Stimulated activated CD4-positive, alpha-beta T cell treated with anti-CD3 and anti-CD28 coated beads, TNF-alpha, amount 100 ng/mL, for 48 hours (primary cell): ENCODE measurements around the gene C1orf105.
A peak's percentile ranks its signal among the peaks of the same experiment; 100 is the strongest.

ENCODE experiments used
- DNase-seq, 3 donors: peaks; one replicate each; pipeline ENCODE4 v3.0.0-alpha.2; 2020; ENCODE audit warnings: low read depth in 3 of 3

Gene C1orf105

GRCh38 chr1:172397221-172397620 lies 23.3 kb upstream of the C1orf105 start:
- DNase-seq: no peak

- DNase-seq: no peak
Measured at GRCh38 chr1:172397633-172398032, 22.9 kb upstream of the C1orf105 start.

GRCh38 chr1:172398193-172398592 lies 22.3 kb upstream of the C1orf105 start:
- DNase-seq: no peak

GRCh38 chr1:172398970-172399755 lies 21.3 kb upstream of the C1orf105 start:
- peak in 1 of 3 donors; percentile 3 for DNase-seq

GRCh38 chr1:172399756-172400721 lies 20.4 kb upstream of the C1orf105 start:
- no peak for DNase-seq

GRCh38 chr1:172400722-172401105 lies 19.8 kb upstream of the C1orf105 start:
- no peak for DNase-seq

GRCh38 chr1:172401477-172401876 lies 19.0 kb upstream of the C1orf105 start:
- DNase-seq: no peak

GRCh38 chr1:172401892-172402291 lies 18.6 kb upstream of the C1orf105 start:
- no peak for DNase-seq

GRCh38 chr1:172402878-172403569 lies 17.5 kb upstream of the C1orf105 start:
- no peak for DNase-seq

GRCh38 chr1:172404121-172404520 lies 16.4 kb upstream of the C1orf105 start:
- DNase-seq: no peak

GRCh38 chr1:172405912-172406311 lies 14.6 kb upstream of the C1orf105 start:
- DNase-seq: no peak

- DNase-seq: no peak
Measured at GRCh38 chr1:172406968-172407367, 13.5 kb upstream of the C1orf105 start.

GRCh38 chr1:172408958-172409357 lies 11.5 kb upstream of the C1orf105 start:
- no peak for DNase-seq

- no peak for DNase-seq
Measured at GRCh38 chr1:172410027-172410426, 10.5 kb upstream of the C1orf105 start.

GRCh38 chr1:172411791-172412338 lies 8.6 kb upstream of the C1orf105 start:
- no peak for DNase-seq

- no peak for DNase-seq
Measured at GRCh38 chr1:172414331-172414730, 6.2 kb upstream of the C1orf105 start.

- DNase-seq: no peak
Measured at GRCh38 chr1:172416496-172417035, 3.9 kb upstream of the C1orf105 start.

- DNase-seq: no peak
Measured at GRCh38 chr1:172417557-172417956, 2.9 kb upstream of the C1orf105 start.

GRCh38 chr1:172421974-172422604 lies 1.6 kb downstream of the C1orf105 start:
- DNase-seq: no peak

- no peak for DNase-seq
Measured at GRCh38 chr1:172423336-172423735, 2.9 kb downstream of the C1orf105 start.

- DNase-seq: no peak
Measured at GRCh38 chr1:172425339-172425738, 4.9 kb downstream of the C1orf105 start.
